SK-N-MC (cell line): Measurements from ENCODE around the gene STARD10.

Experiments
- DNase-seq: peaks from one replicate; pipeline ENCODE4 v3.0.0-alpha.2; 2011; ENCODE audit warnings: low read depth, low spot score
- H3K27ac ChIP-seq: fragments of 200-600 bp; sonication (generic); 2 replicates; pipeline ENCODE4 v1.5.1; 2016; ENCODE audit warnings: mixed run types
- H3K36me3 ChIP-seq: fragments of 200-600 bp; sonication (generic); 2 replicates; pipeline ENCODE4 v1.6.1; 2017; ENCODE audit warnings: antibody characterized with exemption, low read length, mixed read lengths; ENCODE audit not compliant: insufficient read depth
- H3K4me3 ChIP-seq: fragments of 200-600 bp; sonication (generic); 2 replicates; pipeline ENCODE4 v1.5.1; 2016
- H3K9ac ChIP-seq: fragments of 200-600 bp; sonication (generic); 2 replicates; pipeline ENCODE4 v1.8.0; 2017; ENCODE audit warnings: mixed run types, mixed read lengths; ENCODE audit not compliant: insufficient read length
- H3K9me3 ChIP-seq: fragments of 200-600 bp; sonication (generic); 2 replicates; pipeline ENCODE4 v1.6.1; 2017; ENCODE audit warnings: low read depth, mild to moderate bottlenecking, antibody characterized with exemption, low read length, moderate library complexity, mixed read lengths
- EZH2 ChIP-seq: fragments of 200-600 bp; sonication (generic); IDR thresholded peaks from one replicate; pipeline ENCODE4 v1.6.1; 2017; ENCODE audit warnings: antibody characterized with exemption
- FOXP2 ChIP-seq: optimal IDR thresholded peaks from 2 replicates; pipeline ENCODE3; 2011; ENCODE audit warnings: mild to moderate bottlenecking, moderate library complexity; ENCODE audit not compliant: insufficient read depth; ENCODE audit errors: extremely low read length, control extremely low read depth
- POLR2AphosphoS5 ChIP-seq: IDR thresholded peaks from 2 replicates; pipeline ENCODE4 v1.6.1; 2012; ENCODE audit warnings: mild to moderate bottlenecking, low read depth, low read length, borderline replicate concordance

STARD10 gene

GRCh38 chr11:72721276-72721675, 72.6 kb downstream of the STARD10 start:
- Histone ChIP-seq H3K27ac (0 out of 2 replicates have a peak overlapping the region, but pooled peaks have one; percentile 25), H3K9ac (peak overlapping the region; percentile 85), H3K4me3 (peak overlapping the region; percentile 84), H3K36me3 (peaks cover 3% of the 10 kb centered on the region; the same call in 1 of the 2 replicates), H3K9me3 (no peaks in the 10 kb centered on the region)
- no peak for DNase-seq
- TF ChIP-seq FOXP2 = no peak

GRCh38 chr11:72720784-72721183, 73.1 kb downstream of the STARD10 start:
- no peak for DNase-seq
- TF ChIP-seq FOXP2 = no peak
- no peak for TF ChIP-seq EZH2
- no peak for TF ChIP-seq POLR2AphosphoS5
- H3K9ac ChIP-seq = peak overlapping the region; percentile 85
- no peaks in the 10 kb centered on the region for H3K9me3 ChIP-seq
- peak overlapping the region; percentile 84 for H3K4me3 ChIP-seq
- peaks cover 3% of the 10 kb centered on the region; the same call in 1 of the 2 replicates for H3K36me3 ChIP-seq
- H3K27ac ChIP-seq = no peak overlapping the region

- Histone ChIP-seq H3K36me3 (peaks cover 3% of the 10 kb centered on the region; the same call in 1 of the 2 replicates), H3K4me3 (no peak overlapping the region), H3K27ac (no peak overlapping the region), H3K9me3 (no peaks in the 10 kb centered on the region), H3K9ac (no peak overlapping the region)
- TF ChIP-seq EZH2 (no peak), POLR2AphosphoS5 (no peak), FOXP2 (no peak)
- DNase-seq = no peak
These were observed 73.8 kb downstream of the STARD10 start for GRCh38 chr11:72720047-72720446.

- Histone ChIP-seq H3K36me3 (peaks cover 3% of the 10 kb centered on the region; the same call in 1 of the 2 replicates), H3K9ac (no peak overlapping the region), H3K9me3 (no peaks in the 10 kb centered on the region), H3K27ac (no peak overlapping the region), H3K4me3 (no peak overlapping the region)
- TF ChIP-seq FOXP2 = no peak
- no peak for TF ChIP-seq POLR2AphosphoS5
- TF ChIP-seq EZH2 = no peak
- DNase-seq = no peak
These were observed 74.3 kb downstream of the STARD10 start for GRCh38 chr11:72719551-72719950.

GRCh38 chr11:72719144-72719543, 74.7 kb downstream of the STARD10 start:
- Histone ChIP-seq H3K9me3 (no peaks in the 10 kb centered on the region), H3K9ac (no peak overlapping the region), H3K27ac (no peak overlapping the region), H3K36me3 (peaks cover 3% of the 10 kb centered on the region; the same call in 1 of the 2 replicates), H3K4me3 (no peak overlapping the region)
- no peak for TF ChIP-seq POLR2AphosphoS5
- no peak for TF ChIP-seq EZH2
- no peak for TF ChIP-seq FOXP2
- no peak for DNase-seq

- Histone ChIP-seq H3K27ac (no peak overlapping the region), H3K9me3 (no peaks in the 10 kb centered on the region), H3K4me3 (no peak overlapping the region), H3K36me3 (peaks cover 3% of the 10 kb centered on the region; the same call in 1 of the 2 replicates), H3K9ac (no peak overlapping the region)
- no peak for TF ChIP-seq EZH2
- no peak for TF ChIP-seq POLR2AphosphoS5
- TF ChIP-seq FOXP2 = no peak
- DNase-seq = no peak
These were observed 75.7 kb downstream of the STARD10 start for GRCh38 chr11:72718101-72718501.

GRCh38 chr11:72716788-72717435, 76.9 kb downstream of the STARD10 start:
- no peak overlapping the region for H3K9ac ChIP-seq
- DNase-seq = no peak
- H3K27ac ChIP-seq = no peak overlapping the region
- no peaks in the 10 kb centered on the region for H3K9me3 ChIP-seq
- TF ChIP-seq FOXP2 = no peak
- no peak for TF ChIP-seq EZH2
- no peak for TF ChIP-seq POLR2AphosphoS5
- no peak overlapping the region for H3K4me3 ChIP-seq
- H3K36me3 ChIP-seq = peaks cover 3% of the 10 kb centered on the region; the same call in 1 of the 2 replicates

- Histone ChIP-seq H3K4me3 (no peak overlapping the region), H3K36me3 (peaks cover 3% of the 10 kb centered on the region; the same call in 1 of the 2 replicates), H3K27ac (no peak overlapping the region), H3K9ac (no peak overlapping the region), H3K9me3 (no peaks in the 10 kb centered on the region)
- no peak for TF ChIP-seq FOXP2
- no peak for TF ChIP-seq EZH2
- TF ChIP-seq POLR2AphosphoS5 = no peak
- DNase-seq = no peak
These were observed 77.6 kb downstream of the STARD10 start for GRCh38 chr11:72716290-72716689.

- H3K27ac ChIP-seq = no peak overlapping the region
- DNase-seq = no peak
- peaks cover 5% of the 10 kb centered on the region; the same call in 1 of the 2 replicates for H3K36me3 ChIP-seq
- H3K9me3 ChIP-seq = no peaks in the 10 kb centered on the region
- H3K4me3 ChIP-seq = no peak overlapping the region
- H3K9ac ChIP-seq = no peak overlapping the region
- no peak for TF ChIP-seq FOXP2
- no peak for TF ChIP-seq EZH2
- TF ChIP-seq POLR2AphosphoS5 = no peak
These were observed 81.0 kb downstream of the STARD10 start for GRCh38 chr11:72712841-72713240.
